NK-92 (cell line): Measurements from ENCODE around the gene STX5.
"Not testable (repeated sequence)": the region's sequence is repeated elsewhere in the genome, so short reads cannot be mapped to it uniquely, and the experiment has no call there.

ENCODE experiments used
- DNase-seq: peaks from one replicate; lab custom pipeline; 2025; ENCODE audit not compliant: unreplicated experiment; lab: John Stamatoyannopoulos, UW

Gene STX5

GRCh38 chr11:62830904-62831519, 839 bp downstream of the STX5 start:
- DNase-seq = no peak

- DNase-seq = not testable (repeated sequence)
Observed at GRCh38 chr11:62828130-62828529, 3.7 kb downstream of the STX5 start.

- DNase-seq = no peak
Observed at GRCh38 chr11:62823677-62824076, 8.2 kb downstream of the STX5 start.

- no peak for DNase-seq
Observed at GRCh38 chr11:62817129-62817528, 14.7 kb downstream of the STX5 start.

GRCh38 chr11:62816557-62816956, 15.3 kb downstream of the STX5 start:
- DNase-seq = no peak

- DNase-seq = no peak
Observed at GRCh38 chr11:62811659-62812058, 20.2 kb downstream of the STX5 start.

GRCh38 chr11:62810748-62811147, 21.1 kb downstream of the STX5 start:
- DNase-seq = no peak

GRCh38 chr11:62806611-62807121, 25.2 kb downstream of the STX5 start:
- DNase-seq = no peak

GRCh38 chr11:62805961-62806441, 25.9 kb downstream of the STX5 start:
- no peak for DNase-seq

GRCh38 chr11:62805076-62805892, 26.6 kb downstream of the STX5 start, which contains the start of gene NXF1:
NXF1 (minus strand) TSS chr11:62805440; CDS start chr11:62805356, 84 bp downstream.
- DNase-seq = peak; percentile 50

- DNase-seq = no peak
Observed at GRCh38 chr11:62804310-62805075, 27.4 kb downstream of the STX5 start.

- DNase-seq = no peak
Observed at GRCh38 chr11:62801071-62801470, 30.8 kb downstream of the STX5 start.

- DNase-seq = no peak
Observed at GRCh38 chr11:62799486-62799885, 32.4 kb downstream of the STX5 start.

- no peak for DNase-seq
Observed at GRCh38 chr11:62796281-62796680, 35.6 kb downstream of the STX5 start.

- no peak for DNase-seq
Observed at GRCh38 chr11:62794201-62794775, 37.6 kb downstream of the STX5 start.

GRCh38 chr11:62792202-62792575, 39.7 kb downstream of the STX5 start:
- no peak for DNase-seq

- DNase-seq = no peak
Observed at GRCh38 chr11:62791501-62792201, 40.2 kb downstream of the STX5 start, which contains the start of gene TMEM223. TMEM223 (minus strand) TSS chr11:62792006; CDS start chr11:62791994, 12 bp downstream.

- DNase-seq = no peak
Observed at GRCh38 chr11:62789576-62789975, 42.3 kb downstream of the STX5 start.

- DNase-seq = no peak
Observed at GRCh38 chr11:62788991-62789390, 42.9 kb downstream of the STX5 start.

- DNase-seq = peak; percentile 85
Observed at GRCh38 chr11:62787005-62787759, 44.7 kb downstream of the STX5 start, which contains the start of gene TMEM179B. TMEM179B (plus strand) TSS chr11:62787402; CDS start chr11:62787432, 30 bp downstream.
